PC-3 (cell line): Measurements from ENCODE around the gene ARSB. TPM values are rescaled to one million over a fixed set of nuclear protein-coding genes. Genes with fewer than 3 reads are reported as not detected.

ENCODE experiments used
- ATAC-seq: fragments of 200-7000 bp; cut with Tn5 transposase; 2 replicates; pipeline ENCODE4 v1.9.1; 2020; ENCODE audit warnings: mild to moderate bottlenecking, moderate library complexity
- BruUV-seq: library from RNA; stranded (reverse); fragments of 400-500 nt; replicated peaks from 2 replicates; lab custom pipeline; 2021; lab: Mats Ljungman, UMichigan
- CTCF ChIA-PET: fragments of 300-600 bp; sonication (Branson Sonifier 250); formaldehyde crosslinking; loops from one replicate; lab custom pipeline; 2022; ENCODE audit warnings: antibody characterized with exemption; lab: Charles Lee
- POLR2A ChIA-PET: fragments of 300-600 bp; sonication (Branson Sonifier 250); formaldehyde crosslinking; loops from one replicate; lab custom pipeline; 2022; ENCODE audit warnings: antibody characterized with exemption; ENCODE audit not compliant: unreplicated experiment; lab: Charles Lee
- DNase-seq: peaks from one replicate; pipeline ENCODE4 v3.0.0-alpha.2; 2015
- H2AFZ ChIP-seq: fragments of 300-600 bp; sonication (generic); 2 replicates; pipeline ENCODE4 v1.6.0; 2016; ENCODE audit warnings: antibody characterized with exemption, low read length
- H3F3A ChIP-seq: fragments of 300-600 bp; sonication (generic); one replicate; pipeline ENCODE4 v1.6.0; 2017; ENCODE audit warnings: antibody characterized with exemption, low read length, control low read depth, mild to moderate bottlenecking; ENCODE audit not compliant: unreplicated experiment
- H3K27ac ChIP-seq: fragments of 300-600 bp; sonication (generic); 2 replicates; pipeline ENCODE4 v1.5.1; 2016; ENCODE audit warnings: mild to moderate bottlenecking, low read length
- H3K27me3 ChIP-seq: fragments of 300-600 bp; sonication (generic); 2 replicates; pipeline ENCODE4 v1.6.1; 2016; ENCODE audit warnings: low read length, mixed read lengths
- H3K36me3 ChIP-seq: fragments of 300-600 bp; sonication (generic); 2 replicates; pipeline ENCODE4 v1.6.1; 2016; ENCODE audit warnings: low read depth, mixed run types, low read length, mixed read lengths
- H3K4me1 ChIP-seq: fragments of 300-600 bp; sonication (generic); 2 replicates; pipeline ENCODE4 v1.5.1; 2016; ENCODE audit warnings: low read length; ENCODE audit not compliant: insufficient read depth
- H3K4me2 ChIP-seq: fragments of 300-600 bp; sonication (generic); 2 replicates; pipeline ENCODE4 v1.6.0; 2016; ENCODE audit warnings: low read length
- H3K4me3 ChIP-seq: fragments of 300-600 bp; sonication (generic); 2 replicates; pipeline ENCODE4 v1.5.1; 2016; ENCODE audit warnings: mild to moderate bottlenecking, low read length, mixed read lengths
- H3K79me2 ChIP-seq: fragments of 300-600 bp; sonication (generic); 2 replicates; pipeline ENCODE4 v1.6.1; 2017; ENCODE audit warnings: low read length, mixed read lengths
- H3K9ac ChIP-seq: fragments of 300-600 bp; sonication (generic); 2 replicates; pipeline ENCODE4 v1.6.0; 2016; ENCODE audit warnings: mild to moderate bottlenecking, low read length
- H3K9me2 ChIP-seq: fragments of 300-600 bp; sonication (generic); replicated peaks from 2 replicates; pipeline ENCODE4 v1.6.1; 2016; ENCODE audit warnings: mixed run types, low read length, mixed read lengths
- H3K9me3 ChIP-seq: fragments of 300-600 bp; sonication (generic); 2 replicates; pipeline ENCODE4 v1.6.1; 2016; ENCODE audit warnings: low read length, mixed read lengths
- H4K20me1 ChIP-seq: fragments of 300-600 bp; sonication (generic); 2 replicates; pipeline ENCODE4 v1.6.1; 2016; ENCODE audit warnings: low read length, mixed read lengths
- CTCF ChIP-seq: fragments of 300-600 bp; sonication (generic); conservative IDR thresholded peaks from 2 replicates; pipeline ENCODE4 v1.5.1; 2017; ENCODE audit warnings: antibody characterized with exemption, low read depth, mild to moderate bottlenecking, low read length
- EZH2 ChIP-seq: fragments of 300-600 bp; sonication (generic); IDR thresholded peaks from one replicate; pipeline ENCODE4 v1.6.1; 2017; ENCODE audit warnings: antibody characterized with exemption, mild to moderate bottlenecking, low read length; ENCODE audit not compliant: unreplicated experiment
- EZH2phosphoT487 ChIP-seq: fragments of 300-600 bp; sonication (generic); IDR thresholded peaks from 2 replicates; pipeline ENCODE4 v1.6.1; 2018; ENCODE audit warnings: mild to moderate bottlenecking, antibody characterized with exemption, low read length, borderline replicate concordance
- intact Hi-C: fragments of 100-400 bp; cut with micrococcal nuclease; formaldehyde crosslinking; loops from 2 replicates; pipeline ENCODE4 v1.9.0; 2023
- total RNA-seq: library from RNA; depleted of rRNA; stranded (reverse); fragments of >200 nt; gene quantifications from 2 replicates; pipeline ENCODE4 v1.2.3, GENCODE V29; 2014

The ARSB gene
- total RNA-seq, 1 experiment from 2014 or later = 8.1 TPM

GRCh38 chr5:78793907-78794662, 191.0 kb downstream of the ARSB start:
- intact Hi-C loops = no loop called here
- Histone ChIP-seq H3K4me3 (no peak overlapping the region), H3F3A (no peaks in the 10 kb centered on the region), H3K9me3 (no peaks in the 10 kb centered on the region), H2AFZ (no peak overlapping the region), H4K20me1 (no peaks in the 10 kb centered on the region), H3K27ac (no peak overlapping the region), H3K36me3 (no peaks in the 10 kb centered on the region), H3K9me2 (no peaks in the 10 kb centered on the region), H3K4me1 (peaks cover 10% of the 10 kb centered on the region; the same call in 1 of the 2 replicates), H3K27me3 (no peaks in the 10 kb centered on the region), H3K79me2 (no peaks in the 10 kb centered on the region), H3K9ac (no peak overlapping the region), H3K4me2 (0 out of 2 replicates have a peak overlapping the region, but pooled peaks have one; percentile 29)
- ATAC-seq (peak; percentile 85), DNase-seq (peak; percentile 12)
- ChIA-PET CTCF (interaction anchor here (0.6 to 0.7 kb wide), 2 partner anchors 159 to 261 kb away, joined by 5 to 6 read pairs; no protein-coding TSS in a partner anchor), POLR2A (no interaction called here)
- TF ChIP-seq CTCF = no peak
- no peak for TF ChIP-seq EZH2phosphoT487
- no peak for TF ChIP-seq EZH2
- BruUV-seq = no TSS peak

DNA sequence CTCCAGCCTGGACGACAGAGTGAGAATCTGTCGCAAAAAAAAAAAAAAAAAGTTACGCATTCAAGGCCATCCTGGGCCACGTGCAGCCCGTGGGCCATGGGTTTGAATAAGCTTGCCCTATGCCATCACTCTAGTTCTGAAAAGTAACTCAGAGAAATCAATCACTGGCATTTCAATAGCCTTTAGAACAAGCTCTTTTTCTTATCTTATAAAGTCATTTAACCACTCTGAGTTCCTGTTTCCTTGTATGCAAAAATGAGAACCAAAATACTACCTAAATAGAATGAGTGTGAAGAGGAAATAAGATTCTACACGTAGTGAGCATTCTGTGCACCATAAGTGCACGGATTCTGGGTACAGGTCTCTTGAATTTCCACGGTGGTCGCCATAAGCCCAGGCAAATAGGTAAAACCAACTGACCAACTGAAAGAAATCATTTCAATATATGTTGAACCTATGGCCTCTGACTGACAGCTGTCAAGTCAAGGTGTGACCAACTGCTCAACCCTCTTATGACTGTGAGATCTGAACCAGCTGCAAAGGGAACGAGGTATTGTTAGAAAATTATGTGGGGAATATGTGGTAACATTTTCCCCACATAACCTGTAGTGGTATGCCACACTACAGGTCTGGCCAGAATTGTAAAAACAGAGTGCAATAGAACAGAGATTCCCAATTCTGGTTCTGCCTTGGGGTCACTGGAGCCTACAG, 192.6 kb downstream of the ARSB start:
- Histone ChIP-seq H3K27me3 (no peaks in the 10 kb centered on the region), H3K4me1 (peaks cover 10% of the 10 kb centered on the region; the same call in 1 of the 2 replicates), H4K20me1 (no peaks in the 10 kb centered on the region), H3K4me3 (no peak overlapping the region), H3K4me2 (no peak overlapping the region), H3K27ac (no peak overlapping the region), H2AFZ (no peak overlapping the region), H3K9me2 (no peaks in the 10 kb centered on the region), H3K9ac (no peak overlapping the region), H3K79me2 (no peaks in the 10 kb centered on the region), H3K9me3 (no peaks in the 10 kb centered on the region), H3F3A (no peaks in the 10 kb centered on the region), H3K36me3 (no peaks in the 10 kb centered on the region)
- CTCF ChIA-PET = interaction anchor here (0.7 kb wide), 1 partner anchor 32 kb away, joined by 5 read pairs; no protein-coding TSS in a partner anchor
- intact Hi-C loops = no loop called here
- BruUV-seq = no TSS peak
- POLR2A ChIA-PET = no interaction called here
- ATAC-seq = no peak
- no peak for DNase-seq
- TF ChIP-seq EZH2 (no peak), EZH2phosphoT487 (no peak), CTCF (no peak)
